ENCODE measurements around the gene HSPG2.
A peak's percentile ranks its signal among the peaks of the same experiment; 100 is the strongest.

Gene HSPG2

GRCh38 chr1:21955501-21956281 lies 18.6 kb upstream of the HSPG2 start:
- no peak for DNase-seq (ENCODE audit: low spot score)

- no peak for DNase-seq (ENCODE audit: low spot score)
Measured at GRCh38 chr1:21955058-21955457, 17.9 kb upstream of the HSPG2 start.

GRCh38 chr1:21952786-21953520 lies 15.8 kb upstream of the HSPG2 start:
- no peak for DNase-seq (ENCODE audit: low spot score)

GRCh38 chr1:21951226-21951870 lies 14.2 kb upstream of the HSPG2 start:
- no peak for DNase-seq (ENCODE audit: low spot score)

GRCh38 chr1:21950734-21951133 lies 13.6 kb upstream of the HSPG2 start:
- DNase-seq (ENCODE audit: low spot score) = no peak

- peak; percentile 74 for DNase-seq (ENCODE audit: low spot score)
Measured at GRCh38 chr1:21946836-21947587, 9.9 kb upstream of the HSPG2 start.

GRCh38 chr1:21944733-21945073 lies 7.6 kb upstream of the HSPG2 start:
- no peak for DNase-seq (ENCODE audit: low spot score)

- DNase-seq (ENCODE audit: low spot score) = peak; percentile 31
Measured at GRCh38 chr1:21942959-21943640, 6.0 kb upstream of the HSPG2 start.

GRCh38 chr1:21942464-21942863 lies 5.4 kb upstream of the HSPG2 start:
- DNase-seq (ENCODE audit: low spot score) = no peak

- DNase-seq (ENCODE audit: low spot score) = no peak
Measured at GRCh38 chr1:21941370-21941769, 4.3 kb upstream of the HSPG2 start.

GRCh38 chr1:21940492-21940891 lies 3.4 kb upstream of the HSPG2 start:
- DNase-seq (ENCODE audit: low spot score) = no peak

- peak; percentile 97 for DNase-seq (ENCODE audit: low spot score)
Measured at GRCh38 chr1:21939650-21940374, 2.7 kb upstream of the HSPG2 start.

- peak; percentile 69 for DNase-seq (ENCODE audit: low spot score)
Measured at GRCh38 chr1:21938732-21939538, 1.8 kb upstream of the HSPG2 start.

GRCh38 chr1:21937372-21938121 lies 437 bp upstream of the HSPG2 start:
- DNase-seq (ENCODE audit: low spot score) = peak; percentile 80

- no peak for DNase-seq (ENCODE audit: low spot score)
Measured at GRCh38 chr1:21936366-21937031, 611 bp downstream of the HSPG2 start.

- peak; percentile 56 for DNase-seq (ENCODE audit: low spot score)
Measured at GRCh38 chr1:21935891-21936365, 1.2 kb downstream of the HSPG2 start.

GRCh38 chr1:21935393-21935804 lies 1.7 kb downstream of the HSPG2 start:
- peak; percentile 45 for DNase-seq (ENCODE audit: low spot score)

- DNase-seq (ENCODE audit: low spot score) = peak; percentile 97
Measured at GRCh38 chr1:21933397-21934248, 3.5 kb downstream of the HSPG2 start.

Measured in kidney capillary endothelial cell (primary cell).